ENCODE results near the gene KIAA1217.

KIAA1217 gene

DNA sequence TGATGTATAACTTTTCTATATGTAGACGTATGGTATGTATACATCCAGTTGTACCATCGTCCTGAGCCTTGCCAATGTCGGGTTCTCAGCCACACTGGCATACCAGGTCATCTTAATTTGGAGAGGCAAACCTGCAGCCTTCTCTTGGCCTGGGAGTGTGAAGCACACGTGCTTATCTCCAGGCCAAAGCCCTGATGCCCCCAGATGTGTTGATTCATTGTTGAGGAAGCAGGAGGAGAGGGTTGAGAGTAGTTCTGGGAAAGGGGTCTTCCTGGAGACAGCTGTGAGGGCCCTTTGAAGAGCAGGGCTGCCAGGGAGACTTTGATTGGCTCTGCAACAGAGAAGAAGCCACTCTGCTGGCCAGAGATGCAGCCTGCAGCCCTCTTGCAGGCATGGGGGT lies 359.1 kb downstream of the KIAA1217 start:
- DNase-seq, result no peak

DNA sequence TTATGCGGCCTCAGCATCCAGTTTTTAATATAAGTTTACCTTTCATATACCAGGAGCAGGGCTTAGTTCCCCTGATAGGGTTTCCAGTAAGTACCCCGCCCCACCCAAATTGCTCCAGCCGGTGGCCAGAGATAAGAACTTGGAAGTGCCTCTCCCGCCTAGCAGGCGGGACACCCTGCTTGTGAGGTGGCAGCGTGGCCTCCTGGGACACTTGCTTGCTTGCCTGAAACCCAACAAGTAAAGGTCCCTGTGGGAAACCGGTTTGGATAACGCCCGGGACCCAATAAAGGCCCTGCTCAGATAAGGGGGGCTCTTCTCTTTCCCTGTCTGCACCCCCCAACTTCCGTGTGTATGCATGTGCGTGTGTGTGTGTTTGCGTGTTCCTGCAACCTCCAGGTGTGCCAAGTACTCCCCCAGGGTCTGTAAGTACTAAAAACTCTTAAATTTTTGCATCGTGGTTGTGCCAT lies 360.4 kb downstream of the KIAA1217 start:
- no peak for DNase-seq

DNA sequence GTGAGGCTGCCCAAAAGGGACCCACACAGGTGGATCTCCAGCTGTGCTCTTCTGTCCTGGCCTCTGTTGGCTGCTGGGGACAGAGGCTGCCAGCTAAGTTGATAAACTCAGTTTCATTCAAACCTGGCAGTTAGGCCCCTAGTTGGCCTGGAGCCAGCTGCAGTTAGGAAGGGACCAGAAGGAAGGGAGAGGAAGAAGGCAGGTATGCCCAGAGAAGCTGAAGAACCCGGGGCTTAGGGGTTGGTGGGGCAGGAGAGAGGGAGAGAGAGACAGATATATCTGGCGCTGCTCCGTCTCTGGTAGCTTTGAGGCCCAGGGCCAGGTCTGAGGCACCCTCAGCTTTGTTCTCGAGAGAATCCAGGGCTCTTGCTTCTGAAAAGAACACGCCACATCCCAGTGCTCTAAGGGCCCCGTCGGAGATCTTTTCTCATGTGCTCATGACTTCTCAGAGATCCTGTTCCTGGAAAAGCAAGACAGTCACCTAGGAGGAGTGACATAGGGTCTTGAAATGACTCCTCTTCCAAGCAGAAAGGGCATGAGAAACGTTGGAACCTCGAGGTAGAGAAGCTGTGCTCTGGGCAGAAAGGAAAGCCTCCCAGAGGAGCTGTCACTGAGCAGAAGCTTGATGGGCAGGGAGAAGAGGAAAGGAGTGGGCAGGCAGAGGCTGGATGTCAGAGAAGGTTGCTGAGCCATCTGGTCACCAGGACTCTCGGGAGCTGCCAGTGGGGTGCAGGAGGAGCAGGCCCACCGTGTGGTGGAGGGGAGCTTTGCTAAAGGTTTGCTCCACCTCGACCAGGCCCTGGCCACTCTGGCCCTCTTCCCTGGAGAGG lies 361.1 kb downstream of the KIAA1217 start:
- no peak for DNase-seq

DNA sequence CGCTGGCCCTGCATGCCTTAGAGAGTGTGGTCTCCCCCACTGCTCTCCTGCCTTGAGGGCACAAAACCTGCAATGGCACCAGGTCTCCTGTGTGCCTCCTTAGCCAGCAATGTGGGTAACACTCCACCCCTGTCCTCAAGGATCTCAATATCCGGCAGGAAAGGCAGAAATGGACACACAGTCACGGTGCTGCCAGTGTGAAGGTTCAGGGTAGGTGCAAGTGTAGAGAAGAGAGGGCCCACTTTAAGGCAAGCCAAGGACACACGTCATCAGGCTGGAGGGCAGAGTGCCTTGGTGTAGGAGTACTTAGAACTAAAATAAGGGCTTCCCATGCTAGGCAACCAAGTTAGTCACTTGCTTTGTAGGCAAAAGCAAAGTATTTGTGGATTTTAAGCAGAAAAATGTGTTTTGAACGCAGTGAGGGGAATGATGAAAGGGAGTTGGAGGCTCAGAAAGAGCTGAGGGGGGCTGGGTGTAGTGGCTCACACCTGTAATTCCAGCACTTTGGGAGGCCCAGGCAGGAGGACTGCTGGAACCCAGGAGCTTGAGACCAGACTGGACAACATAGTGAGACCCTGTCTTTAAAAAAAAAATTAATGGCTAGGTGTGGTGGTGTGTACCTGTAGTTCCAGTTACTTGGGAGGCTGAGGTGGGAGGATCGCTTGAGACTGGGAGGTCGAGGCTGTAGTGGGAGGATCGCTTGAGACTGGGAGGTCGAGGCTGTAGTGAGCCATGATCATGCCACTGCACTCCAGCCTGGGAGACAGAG lies 361.9 kb downstream of the KIAA1217 start:
- no peak for DNase-seq

DNA sequence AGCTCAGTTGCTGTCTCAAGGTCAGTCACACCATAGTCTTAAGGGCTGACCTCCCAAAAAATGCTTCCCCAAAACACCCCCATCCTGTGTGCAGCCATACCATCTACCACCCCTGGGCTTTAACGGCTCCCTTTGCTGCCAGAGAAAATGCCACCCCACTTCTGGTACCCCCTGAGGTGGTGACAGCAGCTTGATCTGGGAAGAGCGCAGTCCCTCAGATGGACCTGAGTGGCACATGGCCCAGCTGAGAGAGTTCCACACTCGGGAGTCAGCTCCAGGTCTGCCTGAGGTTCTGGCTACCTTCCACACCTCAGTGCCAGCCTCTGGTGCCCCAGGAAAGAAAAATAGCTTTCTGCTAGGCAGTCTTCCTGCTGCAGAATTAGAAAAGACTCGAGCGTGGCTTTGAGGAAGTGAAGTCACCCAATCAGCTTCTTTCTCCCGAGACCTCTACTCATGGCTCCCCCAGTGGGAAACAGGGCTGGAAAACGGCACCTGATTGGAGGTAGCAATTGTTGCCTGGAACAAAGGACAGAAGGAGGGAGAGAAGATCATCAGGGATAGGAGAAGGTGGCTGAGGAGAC lies 363.0 kb downstream of the KIAA1217 start:
- DNase-seq, result no peak

DNA sequence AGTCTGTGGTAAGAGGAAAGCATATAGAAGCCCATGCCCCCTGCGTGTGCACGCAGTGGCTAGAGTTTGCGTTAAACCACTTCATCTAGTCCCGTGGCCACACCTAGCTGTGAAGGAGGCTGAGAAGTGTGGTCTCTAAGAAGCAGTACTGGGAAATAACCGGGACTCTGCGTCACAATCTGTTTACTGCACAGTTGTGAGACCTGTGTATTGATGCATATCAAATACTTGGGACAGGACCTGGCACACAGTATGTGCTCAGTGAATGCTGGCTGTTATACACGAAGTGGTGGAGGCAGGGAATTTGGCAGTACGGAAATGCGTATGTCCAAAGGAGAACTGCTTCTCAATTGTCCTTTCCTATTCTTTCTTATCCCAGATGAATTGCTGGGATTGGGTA lies 365.2 kb downstream of the KIAA1217 start:
- DNase-seq, result no peak

DNA sequence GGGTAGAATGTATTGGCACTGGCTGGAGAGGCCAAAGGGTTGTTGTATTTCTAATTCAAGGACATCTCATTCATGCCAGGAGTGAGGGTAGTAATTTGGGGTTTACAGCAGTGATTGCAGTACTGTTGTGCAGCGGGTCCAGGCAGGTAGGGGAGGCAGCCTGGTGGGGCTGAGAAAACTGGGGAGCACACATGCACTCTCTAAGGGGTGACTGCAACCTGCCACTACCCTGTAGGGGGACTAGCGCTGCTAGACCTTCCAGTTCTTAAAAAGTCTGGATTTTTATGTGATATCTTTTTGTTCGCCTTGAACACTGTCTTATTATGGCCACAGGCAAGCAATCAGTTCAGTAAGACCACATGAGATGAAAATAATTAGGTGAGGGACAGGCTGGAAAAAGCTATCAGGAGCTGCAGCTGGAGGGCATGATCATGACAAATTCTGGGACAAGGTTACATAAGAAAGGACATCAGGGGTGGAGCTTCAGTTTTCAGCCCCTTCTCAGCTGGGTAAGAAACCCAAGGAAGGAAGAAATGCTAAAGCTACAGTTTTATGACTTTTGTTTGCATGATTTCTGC lies 365.7 kb downstream of the KIAA1217 start:
- DNase-seq, result no peak

DNA sequence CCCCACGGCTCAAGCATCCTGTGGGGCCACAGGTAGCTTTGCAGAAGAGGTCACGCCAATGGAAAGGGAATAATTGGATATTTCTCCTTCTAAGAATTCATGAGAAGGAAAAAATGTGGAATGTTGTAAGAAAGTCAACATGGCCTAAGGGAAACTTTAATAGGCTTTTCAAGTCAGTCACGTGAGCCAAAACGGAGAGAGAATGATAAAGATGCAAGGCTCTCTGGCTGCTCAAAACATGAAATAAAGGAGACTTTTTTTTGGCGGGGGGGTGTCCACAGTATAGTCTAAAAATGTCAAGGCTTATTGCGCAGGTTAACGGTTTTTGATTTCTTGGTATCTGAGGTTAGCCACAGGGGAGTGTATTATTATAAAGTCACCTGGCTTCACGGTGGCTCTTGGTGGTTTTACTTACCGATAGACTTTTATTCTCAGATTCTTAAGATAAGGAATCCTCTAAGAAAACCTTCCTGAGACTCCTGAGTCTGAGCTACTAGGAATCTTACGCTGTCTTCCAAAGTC lies 366.6 kb downstream of the KIAA1217 start:
- DNase-seq, result no peak

DNA sequence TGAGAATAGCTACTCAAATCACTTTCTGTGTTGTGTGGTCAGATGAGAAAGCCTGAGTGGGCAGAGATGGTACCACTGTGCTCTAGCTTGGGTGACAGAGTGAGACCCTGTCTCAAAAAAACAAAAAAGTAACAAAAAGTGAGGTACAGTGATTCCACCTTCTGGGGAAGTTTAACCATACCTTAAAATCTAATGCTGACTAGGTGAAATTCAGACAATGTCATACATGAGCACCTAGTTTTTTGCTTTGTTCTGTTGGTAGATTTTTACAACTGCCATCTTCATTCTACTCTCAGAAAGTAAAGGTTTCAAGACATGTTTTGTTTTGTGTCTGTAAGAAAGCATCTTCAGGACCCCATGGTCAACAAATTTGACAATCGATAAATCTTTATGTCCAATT lies 370.5 kb downstream of the KIAA1217 start:
- DNase-seq, result no peak

DNA sequence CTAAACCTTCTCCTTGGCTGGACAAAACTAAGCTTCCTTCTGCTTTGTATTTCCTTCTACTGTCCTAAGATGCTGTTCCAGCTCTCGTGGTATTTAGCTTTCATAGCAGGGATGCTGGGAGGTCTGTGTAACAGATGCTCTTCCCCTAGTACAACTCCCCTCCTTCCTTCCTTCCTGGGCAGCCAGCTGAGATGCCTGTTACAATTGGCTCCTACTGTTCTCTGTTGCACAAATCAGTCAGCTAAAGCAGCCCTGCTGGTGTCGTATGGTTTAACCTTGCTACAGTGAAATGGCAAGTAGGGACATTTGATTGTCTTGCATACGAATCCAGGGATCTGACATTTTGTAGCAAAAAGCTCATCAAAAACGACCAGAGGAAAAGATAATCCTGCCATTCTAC lies 371.0 kb downstream of the KIAA1217 start:
- no peak for DNase-seq

DNA sequence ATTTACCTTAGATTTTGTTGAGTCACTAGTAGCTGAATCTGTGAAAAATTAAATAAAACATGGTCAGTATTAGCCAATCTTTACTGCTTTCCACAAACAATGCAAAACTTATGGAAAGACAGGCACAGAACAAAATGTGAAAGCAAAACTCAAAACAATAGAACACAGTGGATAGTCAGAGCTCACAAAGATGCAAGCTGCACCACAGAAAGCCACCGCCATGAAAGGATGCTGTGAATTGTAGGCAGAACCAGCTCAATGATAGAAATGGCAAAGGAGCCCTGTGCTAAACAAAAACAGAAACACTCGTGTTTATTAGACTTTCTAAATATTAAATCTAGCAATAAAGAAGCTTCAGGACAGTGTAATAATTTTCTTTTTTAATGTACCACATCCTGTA lies 380.3 kb downstream of the KIAA1217 start:
- no peak for DNase-seq

DNA sequence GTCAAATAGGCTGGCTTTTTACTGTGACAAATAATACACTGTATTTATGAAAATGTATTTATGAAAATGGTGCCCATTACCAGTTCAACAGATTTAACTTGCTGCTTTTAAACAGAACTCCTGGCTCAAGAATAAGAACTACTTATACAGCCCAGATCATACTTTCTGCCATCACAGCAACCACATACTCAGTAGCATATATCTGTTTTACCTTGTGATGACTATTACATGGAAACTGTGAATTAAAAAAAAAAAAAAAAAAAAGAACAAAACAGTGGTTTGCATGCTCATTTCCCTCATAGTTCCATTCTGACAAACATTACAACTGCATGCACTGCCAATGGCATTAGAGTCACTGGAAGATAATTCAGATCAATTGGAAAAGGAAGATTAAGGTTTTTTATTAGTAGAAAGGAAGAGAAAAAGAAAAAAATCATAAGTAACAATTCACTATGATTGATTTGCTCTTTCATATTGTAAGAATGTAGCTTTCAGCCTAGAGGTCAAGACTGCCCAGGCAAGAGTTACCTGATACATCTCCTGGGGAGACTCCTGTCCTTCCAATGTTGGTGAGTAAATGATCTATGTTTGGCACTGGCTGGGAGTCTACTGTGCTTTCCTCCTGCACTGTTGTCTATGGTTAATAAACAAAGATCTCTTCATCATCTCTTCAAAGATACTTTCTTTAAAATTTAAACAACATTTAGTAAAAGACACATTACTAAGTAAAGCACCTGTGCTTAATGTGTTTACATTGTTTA lies 381.9 kb downstream of the KIAA1217 start:
- DNase-seq, result no peak

DNA sequence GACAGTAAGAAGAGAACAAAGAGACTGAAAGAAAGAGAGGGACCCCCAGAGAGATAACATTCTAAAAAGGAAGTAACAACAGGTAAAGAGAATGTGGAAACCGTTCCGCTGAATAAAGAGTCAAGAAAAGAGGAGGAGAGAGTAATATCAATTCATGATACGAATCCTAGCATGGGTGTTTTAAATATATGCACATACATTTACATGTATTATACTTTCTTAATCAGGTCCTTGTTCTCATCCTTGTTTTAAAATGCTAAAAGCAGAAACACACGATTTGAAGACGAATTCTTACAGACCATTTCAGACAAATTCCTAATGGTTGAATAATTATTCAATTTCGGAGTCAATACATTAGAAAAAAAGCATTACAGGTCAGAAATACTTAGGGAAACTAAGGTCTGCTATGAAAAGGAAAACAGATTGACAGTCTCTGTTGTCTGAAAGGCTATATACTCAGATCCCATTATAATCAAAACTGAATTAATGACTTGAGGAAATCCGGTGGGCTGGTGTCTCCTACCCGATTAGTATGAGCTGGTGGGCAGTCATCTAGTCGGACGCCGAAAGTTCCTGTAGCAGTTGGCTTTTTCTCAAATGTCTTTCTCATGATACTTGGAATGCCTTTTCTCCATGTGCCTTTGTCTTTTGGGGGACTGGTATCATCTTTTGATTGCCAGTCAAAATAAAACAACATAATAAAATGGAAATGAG lies 387.4 kb downstream of the KIAA1217 start:
- no peak for DNase-seq

DNA sequence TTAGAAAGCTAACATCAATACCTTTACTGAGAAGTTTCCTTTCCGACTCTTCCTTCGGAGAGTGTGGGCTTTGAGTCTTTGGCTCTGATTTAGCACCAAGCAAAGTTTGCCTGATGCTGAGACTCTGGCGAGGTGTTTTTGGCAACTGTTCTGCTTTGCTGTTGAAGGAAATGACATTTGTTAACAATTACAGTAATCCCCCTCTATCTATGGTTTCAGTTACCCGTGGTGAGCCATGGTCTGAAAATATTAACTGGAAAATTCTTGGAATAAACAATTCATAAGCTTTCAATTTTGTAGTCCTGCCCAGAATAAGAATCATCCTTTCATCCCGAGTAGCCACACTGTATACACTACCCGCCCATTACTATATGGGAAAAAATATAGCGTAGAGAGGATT lies 388.5 kb downstream of the KIAA1217 start:
- DNase-seq, result no peak

All from NCI-H2227 treated with DMSO at 0.1 percent for 48 hours (cell line).